H9 (cell line): ENCODE results near the gene MMD. TPM values are rescaled to one million over a fixed set of nuclear protein-coding genes. Genes with fewer than 3 reads are reported as not detected.

Source experiments
- DNase-seq: peaks from one replicate; pipeline ENCODE4 v3.0.0-alpha.2; 2017
- H2AFZ ChIP-seq: one replicate; pipeline ENCODE4 v1.6.1; 2013; ENCODE audit warnings: mild to moderate bottlenecking, low read length, control low read depth, moderate library complexity
- H2AK5ac ChIP-seq: 2 replicates; pipeline ENCODE4 v1.6.1; 2013; ENCODE audit warnings: low read length, control low read depth, mixed read lengths; ENCODE audit not compliant: insufficient read length
- H2BK120ac ChIP-seq: one replicate; pipeline ENCODE4 v1.6.1; 2013; ENCODE audit warnings: low read depth, mild to moderate bottlenecking, low read length, control low read depth, inconsistent platforms; ENCODE audit not compliant: poor library complexity, severe bottlenecking
- H2BK12ac ChIP-seq: 2 replicates; pipeline ENCODE4 v1.6.1; 2013; ENCODE audit warnings: low read length, control low read depth, mixed read lengths, low read depth; ENCODE audit not compliant: insufficient read length
- H2BK15ac ChIP-seq: 2 replicates; pipeline ENCODE4 v1.6.1; 2013; ENCODE audit warnings: low read depth, low read length, control low read depth
- H2BK20ac ChIP-seq: one replicate; pipeline ENCODE4 v1.6.1; 2013; ENCODE audit warnings: low read depth, mild to moderate bottlenecking, low read length, control low read depth, inconsistent platforms; ENCODE audit not compliant: poor library complexity, severe bottlenecking
- H2BK5ac ChIP-seq: 2 replicates; pipeline ENCODE4 v1.6.1; 2013; ENCODE audit warnings: low read length, control low read depth, mixed read lengths; ENCODE audit not compliant: insufficient read length
- H3K14ac ChIP-seq: 2 replicates; pipeline ENCODE4 v1.6.1; 2013; ENCODE audit warnings: low read length, control low read depth; ENCODE audit not compliant: insufficient read depth
- H3K18ac ChIP-seq: 2 replicates; pipeline ENCODE4 v1.6.1; 2013; ENCODE audit warnings: low read depth, mild to moderate bottlenecking, mixed read lengths, low read length, control low read depth; ENCODE audit not compliant: insufficient read length
- H3K23ac ChIP-seq: 2 replicates; pipeline ENCODE4 v1.6.1; 2013; ENCODE audit warnings: low read length, control low read depth, mixed read lengths, low read depth; ENCODE audit not compliant: insufficient read length
- H3K23me2 ChIP-seq: 2 replicates; pipeline ENCODE4 v1.6.1; 2013; ENCODE audit warnings: low read depth, mild to moderate bottlenecking, mixed read lengths, low read length, control low read depth; ENCODE audit not compliant: insufficient read length, poor library complexity, severe bottlenecking
- H3K27ac ChIP-seq: 2 replicates; pipeline ENCODE4 v1.5.1; 2013; ENCODE audit warnings: low read length, control low read depth, mixed read lengths, low read depth; ENCODE audit not compliant: insufficient read length
- H3K27me3 ChIP-seq: 2 replicates; pipeline ENCODE4 v1.6.1; 2013; ENCODE audit warnings: low read length, control low read depth, inconsistent platforms; ENCODE audit not compliant: insufficient read depth
- H3K4ac ChIP-seq: 2 replicates; pipeline ENCODE4 v1.6.1; 2013; ENCODE audit warnings: low read depth, mild to moderate bottlenecking, control low read depth, inconsistent platforms, low read length, moderate library complexity
- H3K4me1 ChIP-seq: 2 replicates; pipeline ENCODE4 v1.6.1; 2013; ENCODE audit warnings: low read length, control low read depth, inconsistent platforms; ENCODE audit not compliant: insufficient read depth
- H3K4me2 ChIP-seq: 2 replicates; pipeline ENCODE4 v1.6.1; 2013; ENCODE audit warnings: low read length, control low read depth, mixed read lengths; ENCODE audit not compliant: insufficient read length, insufficient read depth
- H3K56ac ChIP-seq: 2 replicates; pipeline ENCODE4 v1.6.1; 2013; ENCODE audit warnings: low read depth, mild to moderate bottlenecking, mixed read lengths, low read length, control low read depth; ENCODE audit not compliant: insufficient read length
- H3K79me1 ChIP-seq: 2 replicates; pipeline ENCODE4 v1.6.1; 2013; ENCODE audit warnings: low read depth, mild to moderate bottlenecking, moderate library complexity, low read length, control low read depth, inconsistent platforms; ENCODE audit not compliant: insufficient read depth, poor library complexity, severe bottlenecking
- H3K79me2 ChIP-seq: 2 replicates; pipeline ENCODE4 v1.6.1; 2013; ENCODE audit warnings: low read length, control low read depth, inconsistent platforms; ENCODE audit not compliant: insufficient read depth
- H3K9ac ChIP-seq: 2 replicates; pipeline ENCODE4 v1.6.1; 2013; ENCODE audit warnings: low read length, control low read depth, mixed read lengths; ENCODE audit not compliant: insufficient read length; ENCODE audit errors: extremely low read depth
- H3K9me3 ChIP-seq: one replicate; pipeline ENCODE4 v1.6.1; 2013; ENCODE audit warnings: low read depth, low read length, inconsistent platforms; ENCODE audit not compliant: control insufficient read depth
- H3T11ph ChIP-seq: one replicate; pipeline ENCODE4 v1.6.1; 2013; ENCODE audit warnings: mild to moderate bottlenecking, low read length, control low read depth, inconsistent platforms
- H4K20me1 ChIP-seq: one replicate; pipeline ENCODE4 v1.6.1; 2013; ENCODE audit not compliant: control insufficient read depth, insufficient read length, insufficient read depth
- H4K5ac ChIP-seq: 2 replicates; pipeline ENCODE4 v1.6.1; 2013; ENCODE audit warnings: low read depth, mild to moderate bottlenecking, mixed read lengths, low read length, control low read depth; ENCODE audit not compliant: insufficient read length
- H4K8ac ChIP-seq: replicated peaks from 2 replicates; pipeline ENCODE4 v1.6.1; 2013; ENCODE audit warnings: low read length, control low read depth, mixed read lengths, low read depth; ENCODE audit not compliant: insufficient read length
- H4K91ac ChIP-seq: 2 replicates; pipeline ENCODE4 v1.6.1; 2013; ENCODE audit warnings: low read depth, mild to moderate bottlenecking, moderate library complexity, mixed read lengths, low read length, control low read depth; ENCODE audit not compliant: insufficient read length
- H3K27ac Mint-ChIP-seq, 3 experiments: 2 replicates in 2 of 3; 3 replicates in 1 of 3; pipeline ENCODE4 v1.8.0; 2020 to 2021; ENCODE audit warnings: mixed read lengths in 3 of 3, mild to moderate bottlenecking in 1 of 3, moderate library complexity in 1 of 3
- H3K27me3 Mint-ChIP-seq: 2 replicates; pipeline ENCODE4 v1.8.0; 2021; ENCODE audit warnings: low read depth, mild to moderate bottlenecking, moderate library complexity, mixed read lengths
- H3K36me3 Mint-ChIP-seq, 3 experiments: 2 replicates in 2 of 3; 3 replicates in 1 of 3; pipeline ENCODE4 v1.8.0; 2020 to 2021; ENCODE audit warnings: low read depth in 3 of 3, mixed read lengths in 3 of 3; ENCODE audit not compliant: insufficient read depth in 1 of 3
- H3K4me1 Mint-ChIP-seq, 2 experiments: 2 replicates each; pipeline ENCODE4 v1.8.0; 2020; ENCODE audit warnings: mixed read lengths in 2 of 2
- H3K4me3 Mint-ChIP-seq, 2 experiments: 2 replicates in 1 of 2; 3 replicates in 1 of 2; pipeline ENCODE4 v1.8.0; 2020 to 2021; ENCODE audit warnings: mild to moderate bottlenecking in 2 of 2, mixed read lengths in 2 of 2, moderate library complexity in 1 of 2
- H3K9me3 Mint-ChIP-seq, 2 experiments: 2 replicates in 1 of 2; 3 replicates in 1 of 2; pipeline ENCODE4 v1.8.0; 2020; ENCODE audit warnings: mild to moderate bottlenecking in 2 of 2, mixed read lengths in 2 of 2, moderate library complexity in 1 of 2
- WGBS: extraction: QIAGEN DNeasy Blood & Tissue Kit; methylation state at CpG from one replicate; pipeline ENCODE4 v1.1.7; 2013; ENCODE audit warnings: missing lambda C conversion rate, low lambda C conversion rate, mixed read lengths; ENCODE audit not compliant: insufficient read length; ENCODE audit errors: extremely low coverage; 5-methylcytosine and 5-hydroxymethylcytosine counted together
- total RNA-seq: library from RNA; stranded (reverse); gene quantifications from 2 replicates; pipeline ENCODE4 v1.2.1, GENCODE V29; 2021
- TF ChIP-seq, protein P1 (sequence below): fragments of 200-600 bp; sonication (generic); conservative IDR thresholded peaks from 3 replicates; pipeline ENCODE4 v1.8.0; 2021; ENCODE audit warnings: antibody characterized with exemption, mild to moderate bottlenecking

MMD gene
- total RNA-seq, 1 experiment from 2014 or later: 24.0 TPM

DNA sequence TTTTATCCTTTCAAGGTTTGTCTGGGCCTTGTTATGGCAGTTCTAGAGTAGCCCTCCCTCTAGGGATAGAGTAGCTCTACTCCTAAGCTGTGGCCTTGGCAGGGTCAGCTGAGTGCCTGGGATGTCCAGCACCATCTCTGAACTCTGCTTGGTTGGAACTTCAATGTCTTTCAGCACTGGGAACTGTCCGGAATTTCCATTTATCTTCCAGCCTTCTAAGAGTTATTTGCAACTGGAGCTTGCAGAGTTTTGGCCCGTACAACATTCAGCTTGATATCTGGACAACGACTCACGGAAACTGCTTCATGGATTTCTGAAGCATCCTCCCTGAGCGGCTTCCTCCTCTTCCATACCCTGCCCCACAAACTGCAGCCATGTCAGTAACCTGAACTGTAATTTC is 22.9 kb downstream of the MMD start:
- Mint-ChIP-seq H3K4me3 (no peak overlapping the region), H3K9me3 (no peaks in the 10 kb centered on the region), H3K36me3 (peaks cover 29 to 60% (median 58%) of the 10 kb centered on the region in 3 experiments), H3K27me3 (no peaks in the 10 kb centered on the region), H3K4me1 (no peaks in the 10 kb centered on the region), H3K27ac (no peak overlapping the region; a peak in 1 of 7 replicates)
- TF ChIP-seq, protein P1, sequence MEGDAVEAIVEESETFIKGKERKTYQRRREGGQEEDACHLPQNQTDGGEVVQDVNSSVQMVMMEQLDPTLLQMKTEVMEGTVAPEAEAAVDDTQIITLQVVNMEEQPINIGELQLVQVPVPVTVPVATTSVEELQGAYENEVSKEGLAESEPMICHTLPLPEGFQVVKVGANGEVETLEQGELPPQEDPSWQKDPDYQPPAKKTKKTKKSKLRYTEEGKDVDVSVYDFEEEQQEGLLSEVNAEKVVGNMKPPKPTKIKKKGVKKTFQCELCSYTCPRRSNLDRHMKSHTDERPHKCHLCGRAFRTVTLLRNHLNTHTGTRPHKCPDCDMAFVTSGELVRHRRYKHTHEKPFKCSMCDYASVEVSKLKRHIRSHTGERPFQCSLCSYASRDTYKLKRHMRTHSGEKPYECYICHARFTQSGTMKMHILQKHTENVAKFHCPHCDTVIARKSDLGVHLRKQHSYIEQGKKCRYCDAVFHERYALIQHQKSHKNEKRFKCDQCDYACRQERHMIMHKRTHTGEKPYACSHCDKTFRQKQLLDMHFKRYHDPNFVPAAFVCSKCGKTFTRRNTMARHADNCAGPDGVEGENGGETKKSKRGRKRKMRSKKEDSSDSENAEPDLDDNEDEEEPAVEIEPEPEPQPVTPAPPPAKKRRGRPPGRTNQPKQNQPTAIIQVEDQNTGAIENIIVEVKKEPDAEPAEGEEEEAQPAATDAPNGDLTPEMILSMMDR: no peak
- Histone ChIP-seq H3K23me2 (no peaks in the 10 kb centered on the region), H3K27ac (no peak overlapping the region), H3T11ph (no peak overlapping the region), H3K9ac (no peak overlapping the region), H2BK20ac (no peak overlapping the region), H4K8ac (no peak overlapping the region), H2BK5ac (no peak overlapping the region), H2BK15ac (no peak overlapping the region), H3K4me1 (0 out of 2 replicates have a peak, but pooled peaks cover 3% of the 10 kb centered on the region), H2BK120ac (no peak overlapping the region), H4K91ac (no peak overlapping the region), H4K20me1 (no peaks in the 10 kb centered on the region), H3K56ac (no peak overlapping the region), H3K79me2 (no peaks in the 10 kb centered on the region), H3K18ac (no peak overlapping the region), H3K23ac (no peak overlapping the region), H3K14ac (no peak overlapping the region), H3K4me2 (no peak overlapping the region), H2AK5ac (no peak overlapping the region), H3K9me3 (no peaks in the 10 kb centered on the region), H3K27me3 (no peaks in the 10 kb centered on the region), H3K4ac (no peak overlapping the region), H2BK12ac (no peak overlapping the region), H4K5ac (no peak overlapping the region), H3K79me1 (no peaks in the 10 kb centered on the region), H2AFZ (no peak overlapping the region)
- no CpG with 5 or more reads among the region's 5 CpGs for WGBS
- no peak for DNase-seq
